Right lobe of liver (tissue), 6 donors: ENCODE results near the gene TMEM107. TPM values are rescaled to one million over a fixed set of nuclear protein-coding genes. Genes with fewer than 3 reads are reported as not detected.

Experiments
- ATAC-seq, 4 donors: fragments of 200-7000 bp; cut with Tn5 transposase; one replicate each; pipeline ENCODE4 v1.9.1; 2020; ENCODE audit warnings: mild to moderate bottlenecking in 4 of 4, moderate library complexity in 4 of 4
- DNase-seq, 3 donors: peaks; one replicate each; pipeline ENCODE4 v3.0.0-alpha.2; 2020
- H3K27ac ChIP-seq, 3 donors: fragments of 200-600 bp; one replicate each; pipeline ENCODE4 v1.8.0; 2022
- H3K27me3 ChIP-seq, 2 donors: fragments of 200-600 bp; one replicate each; pipeline ENCODE4 v1.8.0; 2022
- H3K36me3 ChIP-seq, 4 donors: fragments of 200-600 bp; sonication (generic) in 1 of 4; one replicate each; pipeline versions ENCODE4 v1.5.1 to v1.8.0; 2017 to 2022; ENCODE audit warnings: control low read depth in 1 of 4
- H3K4me1 ChIP-seq, 4 donors: fragments of 200-600 bp; sonication (generic) in 1 of 4; one replicate each; pipeline versions ENCODE4 v1.5.1 to v1.8.0; 2017 to 2022; ENCODE audit warnings: control low read depth in 1 of 4
- H3K4me3 ChIP-seq, 3 donors: fragments of 200-600 bp; one replicate each; pipeline ENCODE4 v1.8.0; 2022
- H3K9me3 ChIP-seq, 4 donors: fragments of 200-600 bp; sonication (generic) in 1 of 4; one replicate each; pipeline versions ENCODE4 v1.5.1 to v1.8.0; 2017 to 2022; ENCODE audit warnings: control low read depth in 1 of 4
- CTCF ChIP-seq, 4 donors: fragments of 200-600 bp in 3 of 4; fragments of 450-650 bp in 1 of 4; IDR thresholded peaks; one replicate each; pipeline versions ENCODE4 v1.5.1 to v1.8.0; 2016 to 2022; ENCODE audit warnings: antibody characterized with exemption in 4 of 4, mild to moderate bottlenecking in 2 of 4
- POLR2A ChIP-seq: fragments of 450-650 bp; IDR thresholded peaks from one replicate; pipeline ENCODE4 v1.6.1; 2017; ENCODE audit warnings: antibody characterized with exemption, mild to moderate bottlenecking
- WGBS: methylation state at CpG from one replicate; pipeline ENCODE4 v1.1.6; 2018; ENCODE audit warnings: low coverage, low lambda C conversion rate; ENCODE audit not compliant: insufficient coverage; ENCODE audit errors: missing lambda C conversion rate; 5-methylcytosine and 5-hydroxymethylcytosine counted together
- intact Hi-C, 2 donors: fragments of 100-400 bp; cut with DNase I; formaldehyde crosslinking; loops; one replicate each; pipeline versions ENCODE4 v1.11.2 to v1.14.1; 2022
- total RNA-seq, 6 experiments: library from RNA; depleted of rRNA in 2 of 6; stranded (reverse); fragments of >200 nt in 2 of 6; fragmentation: NEBNext Ultra II Directional in 3 of 6; extraction: Animal tissue kit (Norgen Biotek cat#: 25700) in 3 of 6; gene quantifications; one replicate each; pipeline versions ENCODE4 v1.1.0 to v1.2.4, GENCODE V29; 2016 to 2023
- donor health status: DM: no; HTN: yes; CAD: no.
- donor health status: DM: no; HTN: no; CAD: no.
- donor health status: DM: no; HTN: no; CAD: no.
- donor health status: DM: no; HTN: yes; CAD: no.
- donor health status: DM: no; HTN: yes; CAD: no.

Gene TMEM107
- total RNA-seq, 6 experiments from 2014 or later: 2.3 to 5.0 (median 3.4) TPM

GRCh38 chr17:8143581-8144400 is 32.4 kb downstream of the TMEM107 start:
- Histone ChIP-seq H3K27ac (no peak overlapping the region), H3K27me3 (no peaks in the 10 kb centered on the region), H3K4me1 (peaks cover 0 to 9% (median 0%) of the 10 kb centered on the region in 4 donors), H3K36me3 (peaks cover 46 to 96% (median 89%) of the 10 kb centered on the region in 4 donors), H3K4me3 (no peak overlapping the region), H3K9me3 (no peaks in the 10 kb centered on the region)
- TF ChIP-seq CTCF (IDR thresholded peaks at IDR 0.05) (no peak), POLR2A (peak; percentile 8)
- ATAC-seq (peak in 1 of 4 donors; percentile 1), DNase-seq (peak in 2 of 3 donors; percentile 16 to 51)
- intact Hi-C loops: no loop called here
- WGBS: 51% methylated on average over 3 of the region's 22 CpGs

- Histone ChIP-seq H3K27ac (no peak overlapping the region), H3K27me3 (no peaks in the 10 kb centered on the region), H3K36me3 (peaks cover 39 to 88% (median 83%) of the 10 kb centered on the region in 4 donors), H3K9me3 (no peaks in the 10 kb centered on the region), H3K4me3 (no peak overlapping the region), H3K4me1 (peaks cover 0 to 9% (median 1%) of the 10 kb centered on the region in 4 donors)
- DNase-seq: peak in 2 of 3 donors; percentile 19 to 53
- ATAC-seq: no peak
- WGBS: 89% methylated on average over 12 of the region's 15 CpGs
- TF ChIP-seq CTCF (IDR thresholded peaks at IDR 0.05): no peak
- no peak for TF ChIP-seq POLR2A
- intact Hi-C loops: no loop called here
Observed at GRCh38 chr17:8142887-8143580, 33.1 kb downstream of the TMEM107 start.

GRCh38 chr17:8142158-8142886 is 33.9 kb downstream of the TMEM107 start:
- Histone ChIP-seq H3K9me3 (no peaks in the 10 kb centered on the region), H3K27me3 (no peaks in the 10 kb centered on the region), H3K4me3 (no peak overlapping the region), H3K4me1 (peaks cover 0 to 9% (median 1%) of the 10 kb centered on the region in 4 donors), H3K36me3 (peaks cover 33 to 81% (median 75%) of the 10 kb centered on the region in 4 donors), H3K27ac (no peak overlapping the region)
- intact Hi-C loops: no loop called here
- TF ChIP-seq CTCF (IDR thresholded peaks at IDR 0.05) (no peak), POLR2A (no peak)
- DNase-seq (peak in 2 of 3 donors; percentile 21 to 56), ATAC-seq (no peak)
- WGBS: 54% methylated on average over 3 of the region's 23 CpGs

- Histone ChIP-seq H3K9me3 (no peaks in the 10 kb centered on the region), H3K4me3 (no peak overlapping the region), H3K27ac (no peak overlapping the region), H3K27me3 (no peaks in the 10 kb centered on the region), H3K4me1 (peaks cover 0 to 9% (median 1%) of the 10 kb centered on the region in 4 donors), H3K36me3 (peaks cover 32 to 75% (median 70%) of the 10 kb centered on the region in 4 donors)
- no peak for ATAC-seq
- intact Hi-C loops: no loop called here
- DNase-seq: peak in 1 of 3 donors; percentile 50
- 73% methylated on average over 4 of the region's 11 CpGs for WGBS
- TF ChIP-seq CTCF (IDR thresholded peaks at IDR 0.05): no peak
- TF ChIP-seq POLR2A: no peak
Observed at GRCh38 chr17:8141741-8142140, 34.4 kb downstream of the TMEM107 start.
